Keratinocyte (primary cell): ENCODE data around the gene MYLIP.

Source experiments
- CTCF ChIP-seq, 3 experiments: IDR thresholded peaks in 1 of 3; conservative IDR thresholded peaks in 1 of 3; optimal IDR thresholded peaks in 1 of 3; 2 replicates in 2 of 3; 3 replicates in 1 of 3; pipeline versions ENCODE3 to v1.5.1; 2011; ENCODE audit warnings: low read length in 3 of 3, mild to moderate bottlenecking in 3 of 3, moderate library complexity in 2 of 3, control low read depth in 1 of 3, inconsistent platforms in 1 of 3; ENCODE audit not compliant: insufficient read depth in 2 of 3; ENCODE audit errors: extremely low read depth in 1 of 3
- EZH2 ChIP-seq: IDR thresholded peaks from one replicate; pipeline ENCODE4 v1.6.1; 2012; ENCODE audit warnings: inconsistent platforms, mild to moderate bottlenecking, low read length, moderate library complexity

- TF ChIP-seq CTCF (optimal IDR thresholded peaks at IDR 0.05 in 1 of 3, IDR thresholded peaks at IDR 0.05 in 1 of 3, conservative IDR thresholded peaks at IDR 0.05 in 1 of 3; ENCODE audit: extremely low read depth in 1 of 3, insufficient read depth in 2 of 3, low read length in 3 of 3) (no peak), EZH2 (no peak)
Measured at GRCh38 chr6:16146527-16146955, 17.7 kb downstream of the MYLIP start.
